GM18951 (cell line): ENCODE measurements around the gene LRIT2.

Source experiments
- POLR2A ChIP-seq: IDR thresholded peaks from 4 replicates; pipeline ENCODE4 v1.6.1; 2011; ENCODE audit warnings: mild to moderate bottlenecking; ENCODE audit not compliant: insufficient read length, insufficient read depth; ENCODE audit errors: extremely low read depth
- in situ Hi-C: fragments of 300-500 bp; cut with MboI; formaldehyde crosslinking; loops from one replicate; pipeline ENCODE4 v1.12.0; 2022; ENCODE audit warnings: low sequenced_read_pairs, mixed read lengths, inconsistent platforms; ENCODE audit not compliant: unreplicated experiment

The LRIT2 gene

DNA sequence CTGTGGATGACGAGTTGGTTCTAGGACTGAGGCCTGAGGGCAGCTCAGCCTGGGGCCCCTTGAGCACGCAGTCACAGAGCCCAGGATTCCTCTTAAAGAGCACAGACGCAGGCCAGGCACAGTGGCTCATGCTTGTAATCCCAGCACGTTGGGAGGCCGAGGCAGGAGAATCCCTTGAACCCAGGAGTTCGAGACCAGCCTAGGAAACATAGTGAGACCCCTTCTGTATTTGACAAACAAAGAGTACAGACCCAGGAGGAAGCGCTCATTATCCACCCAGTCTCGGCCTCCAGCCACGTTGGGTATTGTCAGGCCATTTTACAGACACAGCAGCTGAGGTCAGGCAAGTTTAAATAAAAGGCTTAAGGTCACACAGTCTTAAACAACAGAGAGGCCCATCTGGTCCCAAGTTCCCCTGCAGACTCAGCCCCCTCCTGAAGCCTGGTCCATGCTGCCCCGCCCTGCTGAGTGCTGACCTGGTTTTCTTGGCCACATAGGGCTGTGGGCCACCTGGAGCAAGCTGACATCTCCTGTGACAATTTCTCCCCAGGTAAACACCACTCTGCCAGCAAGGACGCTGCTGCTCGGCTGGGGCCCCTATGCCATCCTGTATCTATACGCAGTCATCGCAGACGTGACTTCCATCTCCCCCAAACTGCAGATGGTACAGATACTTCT is 32.1 kb upstream of the LRIT2 start:
- no peak for TF ChIP-seq POLR2A
- in situ Hi-C loops: no loop called here

DNA sequence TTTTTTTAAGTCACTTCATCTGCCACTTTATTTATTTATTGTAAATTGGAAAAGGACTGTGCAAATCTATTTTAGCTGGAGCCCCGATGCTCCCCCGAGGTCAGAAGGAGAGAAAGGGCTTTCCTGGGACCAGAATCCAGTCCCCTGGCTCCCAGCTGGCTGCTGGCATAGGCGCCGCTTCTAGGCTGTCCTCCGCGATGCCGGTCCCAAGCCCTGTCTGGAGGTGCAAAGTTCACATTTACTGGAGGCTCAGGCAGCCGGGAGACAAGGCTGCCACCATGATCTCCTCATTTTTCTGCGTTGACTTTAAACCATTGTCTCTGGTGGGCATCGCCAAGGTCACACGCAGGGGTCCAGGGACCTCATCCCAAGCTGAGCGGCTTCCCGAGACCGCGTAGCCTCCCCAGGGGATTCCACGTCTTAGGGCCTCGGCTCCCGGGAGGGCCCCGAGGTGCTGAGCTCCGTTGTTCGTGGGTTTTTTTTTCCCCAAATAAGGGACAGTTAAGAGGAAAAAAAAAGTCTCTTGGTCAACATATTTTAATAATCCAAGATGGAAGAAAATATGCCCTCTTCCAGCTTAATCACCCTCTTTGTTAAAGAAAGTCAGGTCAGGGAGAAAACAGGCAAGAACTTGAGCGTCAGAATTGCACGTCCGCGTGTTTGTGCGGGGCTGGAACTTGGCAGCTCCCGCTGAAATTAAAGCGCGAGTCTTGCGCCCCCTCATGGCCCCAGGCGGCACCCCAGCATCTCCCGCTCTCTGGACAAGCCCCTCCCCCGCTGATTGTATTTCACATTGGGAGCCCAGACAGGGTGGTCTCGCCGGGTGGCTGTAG is 31.4 kb upstream of the LRIT2 start:
- no peak for TF ChIP-seq POLR2A
- in situ Hi-C loops: no loop called here

- in situ Hi-C loops: no loop called here
- TF ChIP-seq POLR2A: no peak
Observed at GRCh38 chr10:84254552-84255478, 29.5 kb upstream of the LRIT2 start.

- in situ Hi-C loops: no loop called here
- TF ChIP-seq POLR2A: no peak
Observed at GRCh38 chr10:84248794-84249193, 23.4 kb upstream of the LRIT2 start.

GRCh38 chr10:84247496-84247895 is 22.2 kb upstream of the LRIT2 start:
- no peak for TF ChIP-seq POLR2A
- in situ Hi-C loops: no loop called here

DNA sequence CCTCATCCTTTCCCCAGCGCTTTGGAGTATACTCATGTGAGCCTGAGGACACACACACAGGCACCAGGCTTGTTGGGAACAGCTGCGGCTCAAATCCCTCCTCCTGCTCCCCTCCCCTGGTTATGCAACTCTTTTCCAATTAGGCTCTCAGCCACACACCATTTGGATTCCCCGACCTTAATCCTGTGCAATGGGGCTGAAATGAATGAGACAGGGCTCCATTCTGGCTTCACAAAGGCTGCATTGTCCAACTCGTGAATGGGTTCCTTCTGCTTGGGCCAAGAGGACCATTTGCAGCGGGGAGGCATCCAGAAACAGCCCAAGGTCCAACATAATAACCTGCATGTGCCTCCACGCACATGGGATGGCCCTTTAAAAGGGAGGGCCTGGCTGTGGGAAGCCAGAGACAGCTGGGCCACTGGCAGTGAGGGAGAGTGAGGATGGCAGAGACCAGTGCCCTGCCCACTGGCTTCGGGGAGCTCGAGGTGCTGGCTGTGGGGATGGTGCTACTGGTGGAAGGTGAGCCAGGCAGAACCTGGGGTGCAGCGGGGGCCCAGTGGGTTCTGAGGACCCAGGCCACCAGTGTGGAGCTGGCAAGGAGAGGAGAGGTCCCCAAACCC is 19.4 kb upstream of the LRIT2 start, which contains the start of gene RGR:
TSS of gene RGR (plus strand) at position 403 of the 620 bp plus-strand sequence. CDS start at position 441, 38 bp downstream.
- in situ Hi-C loops: no loop called here
- TF ChIP-seq POLR2A: no peak

GRCh38 chr10:84243759-84244158 is 18.4 kb upstream of the LRIT2 start:
- in situ Hi-C loops: no loop called here
- TF ChIP-seq POLR2A: no peak

DNA sequence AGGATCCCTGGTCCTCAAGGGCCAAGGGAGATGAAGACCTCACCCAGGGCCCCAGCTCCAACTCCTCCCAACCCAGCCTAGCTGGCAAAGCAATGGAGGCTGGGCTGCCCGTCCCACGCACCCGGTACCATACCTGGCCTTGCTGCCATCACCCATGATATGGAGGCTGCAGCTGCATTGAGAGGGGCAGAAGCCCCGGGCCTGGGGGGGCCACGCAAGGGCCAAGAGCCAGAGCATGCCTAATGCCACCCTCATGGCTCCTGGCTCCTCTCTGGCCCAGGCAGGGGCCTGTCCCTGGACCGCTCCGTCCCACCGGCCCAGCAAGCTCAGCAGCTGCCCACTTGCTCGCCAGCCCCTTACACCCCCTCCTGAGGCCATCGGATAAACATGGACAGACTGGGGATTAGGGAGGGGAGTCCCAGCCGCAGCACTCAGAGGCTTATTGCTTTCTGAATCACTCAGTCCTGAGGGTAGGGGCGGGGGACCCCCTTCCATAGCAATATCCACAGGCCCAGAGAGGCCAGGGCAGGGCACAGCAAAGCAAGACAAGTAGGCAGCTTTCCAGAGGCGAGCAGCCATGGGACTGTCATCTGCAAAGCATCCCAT is 15.9 kb upstream of the LRIT2 start, which contains the start of gene LRIT1:
TSS of gene LRIT1 (minus strand) at position 362 of the 606 bp plus-strand sequence. CDS start at position 255, 107 bp downstream.
- TF ChIP-seq POLR2A: no peak
- in situ Hi-C loops: no loop called here

GRCh38 chr10:84238909-84239308 is 13.6 kb upstream of the LRIT2 start:
- in situ Hi-C loops: no loop called here
- no peak for TF ChIP-seq POLR2A

DNA sequence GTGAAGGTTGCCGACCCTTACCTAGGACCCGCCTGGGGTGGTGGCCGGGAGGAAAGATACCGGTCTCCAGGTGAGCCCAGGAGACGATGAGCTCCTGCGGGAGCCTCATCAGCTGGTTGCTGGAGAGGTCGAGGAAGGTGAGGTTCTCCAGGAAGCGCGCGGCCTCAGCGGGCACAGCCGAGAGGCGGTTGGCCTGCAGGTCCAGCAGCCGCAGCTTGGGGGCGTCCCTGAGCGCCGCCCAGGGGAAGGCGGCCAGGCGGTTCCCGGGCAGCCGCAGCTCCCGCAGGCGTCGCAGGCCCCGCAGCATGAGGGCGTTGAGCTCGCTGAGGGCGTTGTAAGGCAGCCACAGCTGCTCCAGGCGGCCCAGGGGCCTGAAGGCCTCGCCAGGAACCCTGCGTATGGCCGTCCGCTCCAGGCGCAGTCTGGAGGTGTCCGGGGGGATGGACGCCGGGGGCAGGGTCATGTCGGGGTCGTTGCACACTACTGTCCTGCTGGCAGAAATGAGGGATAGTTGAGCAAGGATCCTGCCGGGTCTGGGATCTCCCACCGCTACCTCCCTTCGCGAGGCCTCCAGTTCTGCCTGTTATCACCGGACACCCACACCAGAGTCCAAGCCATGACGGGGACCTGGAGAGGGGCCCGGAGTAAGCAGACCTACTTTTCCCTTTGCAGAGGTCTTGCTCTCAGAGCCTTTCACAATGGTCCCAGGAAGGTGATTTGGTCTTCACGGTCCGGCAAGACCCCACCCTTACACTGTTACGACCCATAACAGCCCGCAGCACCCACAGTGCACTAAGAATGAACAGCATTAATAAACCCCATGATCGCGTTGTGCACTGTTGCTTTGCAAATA is 12.1 kb upstream of the LRIT2 start:
- in situ Hi-C loops: no loop called here
- TF ChIP-seq POLR2A: no peak

- in situ Hi-C loops: no loop called here
- no peak for TF ChIP-seq POLR2A
Observed at GRCh38 chr10:84236807-84237198, 11.5 kb upstream of the LRIT2 start.
